Tibial artery (tissue), 4 donors: ENCODE results near the gene UNC5A.

ENCODE experiments used
- DNase-seq, 2 donors: peaks; one replicate each; pipeline ENCODE4 v3.0.0-alpha.2; 2019
- H3K27ac ChIP-seq, 2 donors: fragments of 200-600 bp; sonication (generic) in 1 of 2; 1 replicate in 1 of 2; 2 replicates in 1 of 2; pipeline ENCODE4 v1.5.1; 2018 to 2019; ENCODE audit warnings: mild to moderate bottlenecking in 1 of 2
- H3K27me3 ChIP-seq, 2 donors: fragments of 200-600 bp; sonication (generic) in 1 of 2; one replicate each; pipeline versions ENCODE4 v1.5.1 to v1.6.0; 2016 to 2019
- H3K36me3 ChIP-seq, 3 donors: fragments of 200-600 bp; sonication (generic) in 2 of 3; one replicate each; pipeline ENCODE4 v1.5.1; 2016 to 2019; ENCODE audit warnings: mild to moderate bottlenecking in 2 of 3
- H3K4me1 ChIP-seq, 4 donors: fragments of 200-600 bp; sonication (generic) in 2 of 4; 1 replicate in 3 of 4; 2 replicates in 1 of 4; pipeline ENCODE4 v1.5.1; 2016 to 2019
- H3K4me3 ChIP-seq, 2 donors: fragments of 200-600 bp; sonication (generic) in 1 of 2; 1 replicate in 1 of 2; 2 replicates in 1 of 2; pipeline ENCODE4 v1.5.1; 2018 to 2019; ENCODE audit warnings: mild to moderate bottlenecking in 2 of 2
- H3K9me3 ChIP-seq, 3 donors: fragments of 200-600 bp; sonication (generic) in 1 of 3; one replicate each; pipeline ENCODE4 v1.5.1; 2016 to 2019
- CTCF ChIP-seq, 2 experiments: fragments of 200-600 bp in 1 of 2; fragments of 450-650 bp in 1 of 2; IDR thresholded peaks; one replicate each; pipeline ENCODE4 v1.5.1; 2017 to 2019; ENCODE audit warnings: antibody characterized with exemption in 2 of 2, mild to moderate bottlenecking in 1 of 2, moderate library complexity in 1 of 2
- intact Hi-C: fragments of 100-400 bp; cut with DNase I; formaldehyde crosslinking; loops from one replicate; pipeline ENCODE4 v1.15.0; 2023; ENCODE audit warnings: low total_unique reads

UNC5A gene

DNA sequence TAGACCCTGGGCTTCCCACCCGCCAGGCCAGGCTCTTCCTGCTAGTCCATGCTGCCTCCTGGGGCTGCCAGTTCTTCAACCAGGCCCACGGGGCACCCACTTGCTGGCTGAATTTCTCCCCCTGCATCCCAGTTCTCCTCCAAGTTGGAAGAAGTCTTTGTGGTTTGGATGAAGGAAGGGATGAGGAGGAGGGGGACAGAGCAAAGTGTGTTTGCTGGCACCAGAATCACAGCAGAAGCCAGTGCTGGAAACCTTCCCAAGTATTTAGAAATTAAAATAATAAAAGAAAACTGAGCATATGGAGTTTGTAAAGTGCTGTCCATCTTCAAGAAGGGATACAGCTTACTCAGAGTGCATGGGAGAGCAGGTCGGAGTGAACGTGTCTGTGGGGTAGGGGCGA is 19.4 kb upstream of the UNC5A start:
- Histone ChIP-seq H3K36me3 (no peaks in the 10 kb centered on the region), H3K27ac (no peak overlapping the region), H3K27me3 (peaks cover 0 to 68% of the 10 kb centered on the region in 2 donors), H3K9me3 (no peaks in the 10 kb centered on the region), H3K4me1 (no peaks in the 10 kb centered on the region), H3K4me3 (no peak overlapping the region)
- TF ChIP-seq CTCF (IDR thresholded peaks at IDR 0.05), result no peak
- no peak for DNase-seq
- intact Hi-C loops, result no loop called here

DNA sequence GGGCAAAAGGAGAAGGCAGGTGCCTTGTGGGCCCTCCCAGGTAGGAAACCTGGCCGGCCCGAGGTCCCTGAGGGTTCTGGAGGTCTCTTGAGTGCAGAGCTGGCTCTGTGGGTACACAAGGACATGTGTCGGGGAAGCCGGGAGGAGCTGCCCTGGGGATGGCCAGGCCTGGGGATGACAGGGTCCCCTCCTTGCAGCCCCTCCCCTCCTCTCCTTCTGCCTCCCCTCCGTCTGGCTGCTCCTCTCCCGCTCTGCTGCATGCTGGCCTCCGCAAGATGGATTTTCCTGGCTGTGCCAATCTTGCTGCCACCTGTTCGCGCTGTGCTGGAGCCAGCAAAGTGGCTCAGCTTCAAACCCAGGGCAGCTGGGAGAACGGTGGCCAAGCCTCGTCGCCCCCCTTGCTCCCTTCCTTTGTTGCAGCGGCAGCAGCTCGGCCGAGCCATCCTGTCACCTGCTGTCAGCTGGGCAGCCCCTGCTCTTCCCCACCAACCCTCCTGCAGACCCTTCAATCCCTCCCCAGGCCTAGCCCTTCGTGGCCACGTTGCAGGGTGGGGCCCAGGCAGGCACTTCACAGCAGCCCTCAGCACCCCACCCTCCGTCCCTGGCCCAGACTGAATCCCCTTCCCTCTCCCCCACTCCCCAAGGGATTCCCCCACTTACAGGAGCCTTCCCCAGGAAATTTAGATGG is 17.6 kb upstream of the UNC5A start:
- peaks cover 0 to 72% of the 10 kb centered on the region in 2 donors for H3K27me3 ChIP-seq
- H3K4me3 ChIP-seq, result no peak overlapping the region
- no peak for DNase-seq
- intact Hi-C loops, result no loop called here
- no peaks in the 10 kb centered on the region for H3K9me3 ChIP-seq
- H3K36me3 ChIP-seq, result no peaks in the 10 kb centered on the region
- H3K4me1 ChIP-seq, result no peaks in the 10 kb centered on the region
- TF ChIP-seq CTCF (IDR thresholded peaks at IDR 0.05), result no peak
- H3K27ac ChIP-seq, result no peak overlapping the region

DNA sequence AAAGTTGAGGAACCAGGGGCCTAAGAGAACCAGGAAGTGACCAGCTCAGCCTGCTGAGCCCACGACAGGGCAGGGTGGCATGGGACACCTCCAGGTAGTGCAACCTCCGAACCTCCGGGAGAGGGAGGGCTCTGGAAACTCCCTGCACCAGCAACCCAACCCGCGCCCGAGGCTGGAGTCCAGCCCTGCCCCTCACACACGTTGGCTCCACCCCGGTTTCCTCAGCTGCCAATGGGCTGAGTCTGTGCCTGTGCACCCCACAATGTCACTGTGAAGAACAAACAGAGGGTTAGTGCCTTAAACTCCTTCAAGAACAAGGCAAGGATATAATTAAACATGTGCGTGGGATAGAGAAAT is 17.0 kb upstream of the UNC5A start:
- H3K27me3 ChIP-seq, result peaks cover 0 to 73% of the 10 kb centered on the region in 2 donors
- DNase-seq, result no peak
- no peak for TF ChIP-seq CTCF (IDR thresholded peaks at IDR 0.05)
- H3K36me3 ChIP-seq, result no peaks in the 10 kb centered on the region
- H3K4me3 ChIP-seq, result no peak overlapping the region
- H3K9me3 ChIP-seq, result no peaks in the 10 kb centered on the region
- intact Hi-C loops, result no loop called here
- H3K27ac ChIP-seq, result no peak overlapping the region
- no peaks in the 10 kb centered on the region for H3K4me1 ChIP-seq

GRCh38 chr5:176793736-176794135 is 16.6 kb upstream of the UNC5A start:
- Histone ChIP-seq H3K4me1 (no peaks in the 10 kb centered on the region), H3K27ac (no peak overlapping the region), H3K36me3 (no peaks in the 10 kb centered on the region), H3K27me3 (peaks cover 0 to 73% of the 10 kb centered on the region in 2 donors), H3K9me3 (no peaks in the 10 kb centered on the region), H3K4me3 (no peak overlapping the region)
- TF ChIP-seq CTCF (IDR thresholded peaks at IDR 0.05), result no peak
- intact Hi-C loops, result no loop called here
- DNase-seq, result no peak

GRCh38 chr5:176794509-176794908 is 15.8 kb upstream of the UNC5A start:
- Histone ChIP-seq H3K27ac (no peak overlapping the region), H3K27me3 (peaks cover 0 to 74% of the 10 kb centered on the region in 2 donors)

More at GRCh38 chr5:176794509-176794908, 15.8 kb upstream of the UNC5A start:
- no peaks in the 10 kb centered on the region for H3K36me3 ChIP-seq
- DNase-seq, result no peak
- no peak overlapping the region for H3K4me3 ChIP-seq
- no peaks in the 10 kb centered on the region for H3K9me3 ChIP-seq
- no peak for TF ChIP-seq CTCF (IDR thresholded peaks at IDR 0.05)
- no peaks in the 10 kb centered on the region for H3K4me1 ChIP-seq
- intact Hi-C loops, result no loop called here
